ENCODE results near the gene FPR2.
"Not testable (repeated sequence)": the region's sequence is repeated elsewhere in the genome, so short reads cannot be mapped to it uniquely, and the experiment has no call there.

Gene FPR2

GRCh38 chr19:51760697-51761356 lies at the start of gene FPR2:
TSS of gene FPR2 (plus strand) at chr19:51761180. CDS start at chr19:51768659, 7,479 bp downstream.
- no peak for DNase-seq

- DNase-seq: no peak
These were observed 49.3 kb upstream of the FPR2 start for GRCh38 chr19:51711702-51712101.

GRCh38 chr19:51712461-51713081 lies 48.4 kb upstream of the FPR2 start:
- DNase-seq: no peak

- no peak for DNase-seq
These were observed 47.4 kb upstream of the FPR2 start for GRCh38 chr19:51713319-51714285.

GRCh38 chr19:51714848-51715247 lies 46.1 kb upstream of the FPR2 start:
- DNase-seq: no peak

GRCh38 chr19:51715850-51716249 lies 45.1 kb upstream of the FPR2 start:
- no peak for DNase-seq

GRCh38 chr19:51716925-51717324 lies 44.1 kb upstream of the FPR2 start:
- no peak for DNase-seq

- DNase-seq: no peak
These were observed 41.6 kb upstream of the FPR2 start for GRCh38 chr19:51719251-51719988.

- no peak for DNase-seq
These were observed 39.1 kb upstream of the FPR2 start for GRCh38 chr19:51721905-51722304.

GRCh38 chr19:51722492-51722891 lies 38.5 kb upstream of the FPR2 start:
- no peak for DNase-seq

GRCh38 chr19:51724543-51724942 lies 36.4 kb upstream of the FPR2 start:
- DNase-seq: no peak

- DNase-seq: no peak
These were observed 34.9 kb upstream of the FPR2 start for GRCh38 chr19:51726049-51726448.

- no peak for DNase-seq
These were observed 33.6 kb upstream of the FPR2 start for GRCh38 chr19:51727349-51727880.

GRCh38 chr19:51729781-51730180 lies 31.2 kb upstream of the FPR2 start:
- no peak for DNase-seq

GRCh38 chr19:51733742-51734522 lies 27.0 kb upstream of the FPR2 start:
- no peak for DNase-seq

GRCh38 chr19:51735759-51736449 lies 25.1 kb upstream of the FPR2 start:
- DNase-seq: no peak

- DNase-seq: no peak
These were observed 23.6 kb upstream of the FPR2 start for GRCh38 chr19:51737389-51737788.

GRCh38 chr19:51737924-51738323 lies 23.1 kb upstream of the FPR2 start:
- DNase-seq: no peak

GRCh38 chr19:51738523-51738922 lies 22.5 kb upstream of the FPR2 start:
- not testable (repeated sequence) for DNase-seq

- DNase-seq: no peak
These were observed 21.3 kb upstream of the FPR2 start for GRCh38 chr19:51739466-51740213.
